ENCODE measurements around the gene RHOF.
A peak's percentile ranks its signal among the peaks of the same experiment; 100 is the strongest.
"Not testable (repeated sequence)": the region's sequence is repeated elsewhere in the genome, so short reads cannot be mapped to it uniquely, and the experiment has no call there.

RHOF gene

DNA sequence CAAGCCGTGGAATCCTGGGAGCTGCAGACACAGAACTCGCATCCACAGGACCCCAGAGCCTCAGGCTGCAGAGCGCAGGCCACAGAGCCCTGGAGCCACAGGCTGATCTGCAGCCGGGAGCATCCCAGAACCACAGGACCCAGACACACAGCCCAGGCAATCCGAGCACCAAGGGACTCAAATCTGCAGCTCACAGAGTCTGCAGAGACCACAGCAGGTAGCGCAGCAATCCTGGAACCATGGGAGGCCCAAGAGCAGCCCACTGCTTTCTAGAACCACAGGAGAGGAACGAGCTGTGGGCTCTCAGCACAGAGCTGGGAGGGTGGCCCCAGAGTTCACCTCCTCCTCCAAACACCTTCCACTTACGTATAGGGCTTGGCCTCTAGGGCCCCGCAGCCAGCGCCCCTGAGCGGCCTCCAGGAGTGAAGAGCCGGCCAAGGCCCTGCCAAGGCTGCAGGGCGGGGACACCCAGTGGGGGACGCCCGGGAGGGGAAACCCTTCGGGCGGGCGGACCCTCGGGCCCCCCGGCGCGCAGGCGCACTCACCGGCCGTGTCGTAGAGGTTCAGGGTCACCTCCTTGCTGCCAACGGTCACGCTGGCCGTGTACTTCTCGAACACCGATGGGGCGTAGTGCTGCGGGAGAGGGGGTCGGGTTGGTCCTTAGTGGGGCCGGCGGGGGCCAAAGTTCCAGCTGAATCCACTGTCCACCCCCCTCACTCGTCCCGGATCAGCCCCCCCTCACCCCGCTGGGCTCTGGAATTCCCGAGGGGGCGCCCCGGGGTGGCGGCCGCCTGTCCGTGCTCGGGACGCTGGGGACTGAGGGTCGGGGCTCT lies 665 bp downstream of the RHOF start:
- no peak for DNase-seq (ENCODE audit: low read depth in 2 of 2)

DNA sequence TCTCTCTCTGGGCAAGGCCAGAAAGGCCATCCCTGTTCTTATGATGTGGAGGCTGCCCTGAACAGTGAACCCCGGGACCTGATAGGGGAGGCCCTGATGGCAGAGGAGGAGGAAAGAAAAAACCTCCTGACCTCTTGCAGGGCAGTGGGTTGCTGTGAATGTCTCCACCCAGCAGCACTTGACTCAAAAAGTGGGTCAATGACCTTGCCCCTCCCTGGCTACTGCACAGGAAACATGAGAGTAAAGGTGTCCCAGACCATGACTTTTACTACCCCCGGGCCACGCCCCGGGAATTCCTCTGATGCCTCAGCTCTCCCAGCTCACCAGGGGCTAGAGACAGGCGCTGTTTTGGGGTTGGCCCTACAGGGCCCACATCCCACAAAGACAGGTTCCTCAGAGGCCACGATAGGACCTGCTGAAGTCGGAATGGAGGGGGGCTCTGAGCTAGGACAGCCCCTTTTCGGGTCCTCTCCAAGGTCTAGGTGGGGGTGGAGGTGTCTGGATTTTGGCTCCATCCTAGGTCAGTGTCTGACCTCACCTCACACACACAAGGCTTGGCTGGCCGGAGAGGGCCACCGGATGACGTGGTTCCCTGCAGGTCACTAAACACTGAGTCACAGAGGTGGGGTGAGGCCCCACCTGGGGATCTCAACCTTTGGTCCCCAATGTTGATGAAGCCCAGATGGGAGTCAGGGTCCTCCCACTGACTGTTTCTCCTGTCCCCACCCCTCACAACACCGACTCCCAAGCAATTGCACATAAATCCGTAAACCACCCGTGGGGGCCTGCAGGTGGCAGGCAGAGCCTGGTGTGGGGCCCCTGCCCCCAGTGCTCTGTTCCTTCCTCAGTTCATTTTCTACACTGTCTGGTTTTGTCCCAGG lies 1.6 kb downstream of the RHOF start:
- DNase-seq (ENCODE audit: low read depth in 2 of 2): no peak

DNA sequence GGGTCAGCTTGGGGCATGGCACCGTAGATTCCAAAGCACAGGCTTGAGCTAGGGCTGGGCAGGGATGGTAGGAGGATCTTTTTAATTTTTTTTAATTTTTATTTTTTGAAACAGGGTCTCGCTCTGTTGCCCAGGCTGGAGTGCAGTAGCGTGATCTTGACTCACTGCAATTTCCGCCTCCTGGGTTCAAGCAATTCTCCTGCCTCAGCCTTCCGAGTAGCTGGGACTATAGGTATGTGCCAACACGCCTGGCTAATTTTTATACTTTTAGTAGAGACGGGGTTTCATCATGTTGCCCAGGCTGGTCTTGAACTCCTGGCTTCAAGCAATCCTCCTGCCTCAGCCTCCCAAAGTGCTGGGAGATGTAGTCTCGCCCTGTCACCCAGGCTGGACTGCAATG lies 2.7 kb downstream of the RHOF start:
- DNase-seq (ENCODE audit: low read depth in 2 of 2): not testable (repeated sequence)

GRCh38 chr12:121789800-121790728 lies 3.4 kb downstream of the RHOF start:
- DNase-seq (ENCODE audit: low read depth in 2 of 2): peak; percentile 86 to 90

- DNase-seq (ENCODE audit: low read depth in 2 of 2): no peak
Measured at GRCh38 chr12:121789233-121789781, 4.2 kb downstream of the RHOF start.

- no peak for DNase-seq (ENCODE audit: low read depth in 2 of 2)
Measured at GRCh38 chr12:121788176-121788818, 5.2 kb downstream of the RHOF start.

GRCh38 chr12:121787063-121788025 lies 6.1 kb downstream of the RHOF start:
- no peak for DNase-seq (ENCODE audit: low read depth in 2 of 2)

DNA sequence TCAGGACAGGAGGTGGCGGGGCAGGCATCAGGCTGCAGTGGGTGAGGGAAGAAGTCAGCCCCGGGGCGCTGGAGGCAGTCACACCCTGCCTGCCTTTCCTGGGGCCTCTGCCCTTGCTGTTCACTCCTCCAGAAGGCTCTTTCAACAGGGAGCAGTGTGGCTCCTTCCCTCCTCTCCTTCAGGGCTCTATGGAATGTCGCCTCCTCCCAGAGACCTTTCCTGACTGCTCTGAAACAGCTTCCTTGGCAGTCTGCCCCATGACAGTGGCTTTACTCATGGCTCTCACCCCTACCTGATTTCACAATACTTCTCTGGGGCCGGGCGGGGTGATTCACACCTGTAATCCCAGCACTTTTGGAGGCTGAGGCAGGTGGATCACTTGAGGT lies 7.1 kb downstream of the RHOF start:
- DNase-seq (ENCODE audit: low read depth in 2 of 2): no peak

DNA sequence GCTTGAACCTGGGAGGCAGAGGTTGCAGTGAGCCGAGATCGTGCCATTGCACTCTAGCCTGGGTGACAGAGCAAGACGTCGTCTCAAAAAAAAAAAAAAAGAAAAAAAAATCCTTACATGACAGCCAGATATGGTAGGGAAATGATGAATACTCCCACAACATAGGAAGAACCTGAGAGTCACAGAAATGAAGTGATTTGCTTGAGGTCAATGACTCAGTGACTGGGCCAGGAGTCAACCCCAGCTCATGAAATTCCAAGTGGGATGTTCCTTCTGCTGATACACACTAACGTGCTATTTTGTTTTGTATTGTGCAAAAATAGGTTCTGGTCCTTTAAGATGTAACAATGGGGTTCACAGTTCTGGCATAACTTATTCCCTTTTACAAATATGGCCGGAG lies 9.0 kb downstream of the RHOF start:
- no peak for DNase-seq (ENCODE audit: low read depth in 2 of 2)

DNA sequence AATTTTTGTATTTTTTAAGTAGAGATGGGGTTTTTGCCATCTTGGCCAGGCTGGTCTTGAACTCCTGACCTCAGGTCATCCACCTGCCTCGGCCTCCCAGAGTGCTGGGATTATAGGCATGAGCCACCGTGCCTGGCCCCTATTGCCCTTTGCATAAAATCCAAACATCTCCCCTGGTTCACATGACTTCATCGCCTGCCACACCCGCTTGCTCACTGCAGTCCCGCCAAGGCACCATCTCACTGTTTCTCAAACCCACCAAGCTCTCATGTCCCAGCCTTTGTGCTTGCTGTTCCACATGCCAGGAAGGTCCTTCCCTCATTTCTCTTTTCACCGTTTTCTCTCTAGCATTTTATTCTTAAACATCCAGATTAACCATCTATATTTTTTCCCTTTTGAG lies 9.7 kb downstream of the RHOF start:
- DNase-seq (ENCODE audit: low read depth in 2 of 2): no peak

- DNase-seq (ENCODE audit: low read depth in 2 of 2): no peak
Measured at GRCh38 chr12:121781998-121782979, 11.2 kb downstream of the RHOF start.

GRCh38 chr12:121781484-121781997 lies 11.9 kb downstream of the RHOF start:
- no peak for DNase-seq (ENCODE audit: low read depth in 2 of 2)

DNA sequence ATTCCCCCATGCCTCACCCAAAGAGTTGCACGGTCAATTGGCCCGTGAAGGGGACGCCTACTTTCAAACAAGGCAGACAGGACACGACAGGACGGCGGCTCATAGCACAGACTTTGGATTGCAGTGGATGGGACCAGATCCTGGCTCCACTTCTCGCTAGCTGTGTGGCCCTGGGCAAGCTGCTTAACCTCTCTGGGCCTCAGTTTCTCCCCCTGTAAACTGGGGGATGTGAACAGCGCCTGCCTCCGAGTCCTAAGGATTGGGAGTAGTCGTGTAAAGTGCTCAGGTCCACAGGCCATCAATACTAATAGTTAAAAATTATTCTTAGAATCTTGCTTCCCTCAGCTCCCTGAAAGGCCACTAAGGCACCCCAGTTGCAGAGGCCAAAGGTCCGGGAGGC lies 13.1 kb downstream of the RHOF start:
- DNase-seq (ENCODE audit: low read depth in 2 of 2): no peak

DNA sequence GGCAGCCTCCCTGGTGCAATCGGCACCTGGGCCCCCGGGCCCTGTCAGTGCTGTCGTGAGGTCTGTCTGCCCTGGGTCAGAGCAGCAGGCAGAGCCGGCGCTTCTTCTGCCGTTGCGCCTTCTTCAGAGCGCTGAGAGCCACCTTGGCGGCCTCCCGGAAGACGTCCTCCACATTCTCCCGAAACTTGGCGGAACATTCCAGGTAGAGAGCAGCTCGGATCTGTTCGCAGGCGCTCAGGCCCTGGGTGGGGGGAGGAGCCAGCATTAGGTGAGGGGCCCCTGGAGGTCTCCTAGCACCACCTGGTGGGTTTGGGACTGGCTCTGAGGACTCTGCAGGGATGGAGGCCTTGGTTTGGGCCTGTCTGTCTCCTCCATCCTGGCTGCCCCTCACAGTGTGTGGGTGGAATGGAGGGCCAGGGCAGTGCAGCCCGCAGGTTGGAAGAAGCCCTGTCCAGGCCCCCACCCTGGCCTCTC lies 14.0 kb downstream of the RHOF start:
- no peak for DNase-seq (ENCODE audit: low read depth in 2 of 2)

DNA sequence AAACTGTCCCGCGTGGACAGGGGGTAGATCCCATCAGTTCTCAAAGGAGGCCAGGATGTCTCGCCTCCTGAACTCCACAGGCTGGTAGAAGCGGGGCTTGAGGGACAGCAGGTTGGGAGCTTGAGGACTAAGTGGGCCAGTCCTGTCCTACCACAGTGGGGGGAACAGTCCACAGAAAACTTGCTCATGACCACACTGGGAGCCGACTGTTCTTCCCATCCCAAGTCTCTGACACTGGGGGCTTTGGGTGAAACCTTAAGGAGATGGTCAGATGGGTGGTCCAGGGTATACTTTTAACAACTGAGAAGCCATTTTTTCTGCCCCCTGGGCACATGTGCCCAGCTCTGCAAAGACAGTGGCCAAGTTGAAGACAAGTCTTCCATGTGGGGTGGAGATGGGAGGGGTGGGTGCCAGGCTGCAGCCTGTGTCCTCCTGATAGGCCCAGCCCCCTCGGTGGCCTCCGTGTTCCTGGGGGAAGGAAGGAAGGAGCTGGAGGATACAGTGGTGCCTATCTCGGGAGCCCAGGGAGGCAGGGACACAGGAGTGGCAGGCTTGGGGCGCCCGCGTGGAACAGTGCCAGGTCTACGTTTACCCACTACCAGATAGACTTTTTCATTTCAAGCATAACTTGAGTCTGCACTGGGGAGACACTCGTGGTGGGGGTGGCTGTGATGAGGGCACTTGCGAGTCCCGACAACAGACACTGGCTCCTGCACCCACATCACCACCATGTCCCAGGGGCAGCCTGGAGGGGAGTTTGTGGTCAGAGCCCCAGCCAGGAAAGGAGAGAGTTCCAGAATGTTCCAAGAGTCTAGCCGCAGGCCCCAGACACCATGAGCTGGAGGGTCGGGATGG lies 14.7 kb downstream of the RHOF start:
- no peak for DNase-seq (ENCODE audit: low read depth in 2 of 2)

- DNase-seq (ENCODE audit: low read depth in 2 of 2): peak; percentile 83 to 96
Measured at GRCh38 chr12:121776190-121777098, 17.0 kb downstream of the RHOF start.
